K562 (cell line): ENCODE measurements around the gene LMNTD2. TPM values are rescaled to one million over a fixed set of nuclear protein-coding genes. Genes with fewer than 3 reads are reported as not detected.

Experiments used
- L3MBTL2 ChIP-seq: fragments of 450-650 bp; IDR thresholded peaks from 2 replicates; pipeline ENCODE4 v1.6.1; 2016; ENCODE audit warnings: mild to moderate bottlenecking, moderate library complexity
- polyA plus RNA-seq, 8 experiments: library from polyadenylated mRNA; depleted of rRNA in 4 of 8; stranded (reverse) in 5 of 8; unstranded in 3 of 8; fragments of >200 nt; fragmentation: Nextera tagmentation in 2 of 8; fragmentation: Illumina TruSeq in 1 of 8; extraction: Ambion mirVana in 2 of 8; extraction: Trizol in 1 of 8; gene quantifications; 2 replicates each; pipeline versions ENCODE4 v1.2.1 to v1.2.3, GENCODE V29; 2011 to 2014; ENCODE audit warnings: inconsistent platforms in 1 of 8, missing spikeins in 1 of 8
- total RNA-seq, 7 experiments: library from RNA; depleted of rRNA in 6 of 7; stranded (reverse); fragments of >200 nt in 6 of 7; fragmentation: Illumina TruSeq in 2 of 7; extraction: Trizol in 2 of 7; gene quantifications; 2 replicates each; pipeline versions ENCODE4 v1.2.1 to v1.2.3, GENCODE V29; 2011 to 2021; ENCODE audit warnings: low replicate concordance in 1 of 7
- TF ChIP-seq, protein P1 (sequence below): sonication (generic); formaldehyde crosslinking; IDR thresholded peaks from 2 replicates; pipeline ENCODE4 v1.8.0; 2022; ENCODE audit warnings: mild to moderate bottlenecking, missing genetic modification reagents, borderline replicate concordance
- TF ChIP-seq, protein P2 (sequence below): fragments of 250-450 bp; sonication (Bioruptor Pico); IDR thresholded peaks from 2 replicates; pipeline ENCODE4 v1.9.0; 2021; ENCODE audit warnings: mild to moderate bottlenecking, inconsistent platforms

The LMNTD2 gene
- total and polyA plus RNA-seq, 9 of the 15 experiments (the other 6 are each of a cell fraction or from before 2014, with no cell fraction given), result 0.48 to 4.2 (median 1.5) TPM; not detected in 3

DNA sequence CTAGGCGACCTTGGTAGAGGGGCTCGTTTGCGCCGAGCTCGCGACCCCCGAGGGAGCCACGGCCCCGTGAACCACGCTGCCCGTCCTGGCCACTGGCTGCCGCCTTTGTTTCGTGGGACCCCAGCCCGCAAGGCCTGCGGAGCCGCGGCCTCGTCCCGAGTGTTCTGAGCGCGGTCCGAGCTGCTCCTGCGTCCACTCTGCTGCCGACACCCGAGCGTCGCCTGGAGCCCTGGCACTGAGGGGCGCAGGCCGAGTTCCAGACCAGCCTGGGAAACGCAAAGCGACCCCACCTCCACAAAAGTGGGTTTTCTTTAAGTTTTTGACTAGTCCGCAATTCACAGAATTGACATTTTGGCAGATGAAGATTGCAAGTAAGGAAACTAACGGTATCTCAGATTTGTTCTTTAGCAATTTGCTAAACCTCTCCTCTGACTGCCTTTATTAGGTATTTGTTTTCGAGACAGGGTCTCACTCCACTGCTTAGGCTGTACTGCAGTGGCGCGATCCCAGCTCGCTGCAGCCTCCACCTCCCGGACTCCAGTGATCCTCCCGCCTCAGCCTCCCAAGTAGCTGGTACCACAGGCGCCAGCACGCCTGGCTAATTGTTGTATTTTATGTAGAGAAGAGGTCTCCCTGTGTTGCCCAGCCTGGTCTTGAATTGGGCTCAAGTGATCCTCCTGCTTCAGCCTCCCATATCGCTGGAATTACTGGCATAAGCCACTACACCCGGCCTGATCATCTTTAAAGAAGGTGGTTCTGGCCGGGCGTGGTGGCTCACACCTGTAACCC is 52.6 kb downstream of the LMNTD2 start (continued):
- TF ChIP-seq, protein P1, sequence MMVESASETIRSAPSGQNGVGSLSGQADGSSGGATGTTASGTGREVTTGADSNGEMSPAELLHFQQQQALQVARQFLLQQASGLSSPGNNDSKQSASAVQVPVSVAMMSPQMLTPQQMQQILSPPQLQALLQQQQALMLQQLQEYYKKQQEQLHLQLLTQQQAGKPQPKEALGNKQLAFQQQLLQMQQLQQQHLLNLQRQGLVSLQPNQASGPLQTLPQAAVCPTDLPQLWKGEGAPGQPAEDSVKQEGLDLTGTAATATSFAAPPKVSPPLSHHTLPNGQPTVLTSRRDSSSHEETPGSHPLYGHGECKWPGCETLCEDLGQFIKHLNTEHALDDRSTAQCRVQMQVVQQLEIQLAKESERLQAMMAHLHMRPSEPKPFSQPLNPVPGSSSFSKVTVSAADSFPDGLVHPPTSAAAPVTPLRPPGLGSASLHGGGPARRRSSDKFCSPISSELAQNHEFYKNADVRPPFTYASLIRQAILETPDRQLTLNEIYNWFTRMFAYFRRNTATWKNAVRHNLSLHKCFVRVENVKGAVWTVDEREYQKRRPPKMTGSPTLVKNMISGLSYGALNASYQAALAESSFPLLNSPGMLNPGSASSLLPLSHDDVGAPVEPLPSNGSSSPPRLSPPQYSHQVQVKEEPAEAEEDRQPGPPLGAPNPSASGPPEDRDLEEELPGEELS (CRISPR knock-in tag), result no peak
- TF ChIP-seq, protein P2, sequence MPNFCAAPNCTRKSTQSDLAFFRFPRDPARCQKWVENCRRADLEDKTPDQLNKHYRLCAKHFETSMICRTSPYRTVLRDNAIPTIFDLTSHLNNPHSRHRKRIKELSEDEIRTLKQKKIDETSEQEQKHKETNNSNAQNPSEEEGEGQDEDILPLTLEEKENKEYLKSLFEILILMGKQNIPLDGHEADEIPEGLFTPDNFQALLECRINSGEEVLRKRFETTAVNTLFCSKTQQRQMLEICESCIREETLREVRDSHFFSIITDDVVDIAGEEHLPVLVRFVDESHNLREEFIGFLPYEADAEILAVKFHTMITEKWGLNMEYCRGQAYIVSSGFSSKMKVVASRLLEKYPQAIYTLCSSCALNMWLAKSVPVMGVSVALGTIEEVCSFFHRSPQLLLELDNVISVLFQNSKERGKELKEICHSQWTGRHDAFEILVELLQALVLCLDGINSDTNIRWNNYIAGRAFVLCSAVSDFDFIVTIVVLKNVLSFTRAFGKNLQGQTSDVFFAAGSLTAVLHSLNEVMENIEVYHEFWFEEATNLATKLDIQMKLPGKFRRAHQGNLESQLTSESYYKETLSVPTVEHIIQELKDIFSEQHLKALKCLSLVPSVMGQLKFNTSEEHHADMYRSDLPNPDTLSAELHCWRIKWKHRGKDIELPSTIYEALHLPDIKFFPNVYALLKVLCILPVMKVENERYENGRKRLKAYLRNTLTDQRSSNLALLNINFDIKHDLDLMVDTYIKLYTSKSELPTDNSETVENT (CRISPR knock-in tag), result peak; percentile 24; the same call in 1 of the 2 replicates
- peak; percentile 47; the same call in 1 of the 2 replicates for TF ChIP-seq L3MBTL2
